Smooth muscle cell of the coronary artery (primary cell): Measurements from ENCODE around the gene GSTA4. TPM values are rescaled to one million over a fixed set of nuclear protein-coding genes. Genes with fewer than 3 reads are reported as not detected.

Source experiments
- total RNA-seq: library from RNA; depleted of rRNA; stranded (reverse); fragments of >200 nt; gene quantifications from 2 replicates; pipeline ENCODE4 v1.2.3, GENCODE V29; 2014; ENCODE audit warnings: low replicate concordance

GSTA4 gene
- 19.1 and 25.3 TPM in 2 replicates for total RNA-seq

GRCh38 chr6:52995089-52995912 lies at the start of gene GSTA4:
TSS of gene GSTA4 (minus strand) at chr6:52995284. CDS start at chr6:52994243, 1,041 bp downstream.

Other genes starting within 250 kb of the GSTA4 start
- not detected in 2 replicates for gene GSTA2, start 231.8 kb downstream of the GSTA4 start, total RNA-seq
- gene GSTA1, start 191.5 kb downstream of the GSTA4 start, total RNA-seq = not detected in 2 replicates
- gene GSTA5, start 154.5 kb downstream of the GSTA4 start, total RNA-seq = not detected in 2 replicates
- gene GSTA3, start 85.6 kb downstream of the GSTA4 start, total RNA-seq = not detected in 2 replicates
- gene CILK1, start 66.5 kb upstream of the GSTA4 start, total RNA-seq = 3.3 and 4.4 TPM in 2 replicates
- 25.9 and 33.9 TPM in 2 replicates for gene FBXO9, start 70.1 kb upstream of the GSTA4 start, total RNA-seq
- not detected in 2 replicates for gene GCM1, start 153.6 kb upstream of the GSTA4 start, total RNA-seq